ENCODE measurements around the gene ZNF341. TPM values are rescaled to one million over a fixed set of nuclear protein-coding genes. Genes with fewer than 3 reads are reported as not detected.

ZNF341 gene
- total and polyA plus RNA-seq, 2 experiments from 2014 or later: 4.3 to 6.1 TPM

DNA sequence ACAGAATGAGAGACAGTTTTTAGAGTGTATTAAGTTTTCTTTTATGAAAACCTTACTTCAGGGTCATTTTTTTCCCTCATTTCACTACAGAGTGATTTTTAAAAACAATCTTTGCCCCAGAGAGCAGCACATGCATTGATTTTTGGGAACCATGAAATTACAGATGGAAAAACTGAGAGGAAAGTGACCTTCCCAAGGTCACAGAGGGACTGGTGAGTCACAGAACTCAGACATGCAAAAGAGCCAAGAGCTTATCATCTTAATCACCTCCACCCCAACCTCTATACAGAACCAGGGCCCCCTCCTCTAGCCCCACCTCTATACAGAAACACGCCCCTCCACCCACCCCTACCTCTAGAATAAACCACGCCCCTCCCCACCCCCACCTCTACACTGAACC is 22.4 kb upstream of the ZNF341 start (continued):
- TF ChIP-seq, protein P1, sequence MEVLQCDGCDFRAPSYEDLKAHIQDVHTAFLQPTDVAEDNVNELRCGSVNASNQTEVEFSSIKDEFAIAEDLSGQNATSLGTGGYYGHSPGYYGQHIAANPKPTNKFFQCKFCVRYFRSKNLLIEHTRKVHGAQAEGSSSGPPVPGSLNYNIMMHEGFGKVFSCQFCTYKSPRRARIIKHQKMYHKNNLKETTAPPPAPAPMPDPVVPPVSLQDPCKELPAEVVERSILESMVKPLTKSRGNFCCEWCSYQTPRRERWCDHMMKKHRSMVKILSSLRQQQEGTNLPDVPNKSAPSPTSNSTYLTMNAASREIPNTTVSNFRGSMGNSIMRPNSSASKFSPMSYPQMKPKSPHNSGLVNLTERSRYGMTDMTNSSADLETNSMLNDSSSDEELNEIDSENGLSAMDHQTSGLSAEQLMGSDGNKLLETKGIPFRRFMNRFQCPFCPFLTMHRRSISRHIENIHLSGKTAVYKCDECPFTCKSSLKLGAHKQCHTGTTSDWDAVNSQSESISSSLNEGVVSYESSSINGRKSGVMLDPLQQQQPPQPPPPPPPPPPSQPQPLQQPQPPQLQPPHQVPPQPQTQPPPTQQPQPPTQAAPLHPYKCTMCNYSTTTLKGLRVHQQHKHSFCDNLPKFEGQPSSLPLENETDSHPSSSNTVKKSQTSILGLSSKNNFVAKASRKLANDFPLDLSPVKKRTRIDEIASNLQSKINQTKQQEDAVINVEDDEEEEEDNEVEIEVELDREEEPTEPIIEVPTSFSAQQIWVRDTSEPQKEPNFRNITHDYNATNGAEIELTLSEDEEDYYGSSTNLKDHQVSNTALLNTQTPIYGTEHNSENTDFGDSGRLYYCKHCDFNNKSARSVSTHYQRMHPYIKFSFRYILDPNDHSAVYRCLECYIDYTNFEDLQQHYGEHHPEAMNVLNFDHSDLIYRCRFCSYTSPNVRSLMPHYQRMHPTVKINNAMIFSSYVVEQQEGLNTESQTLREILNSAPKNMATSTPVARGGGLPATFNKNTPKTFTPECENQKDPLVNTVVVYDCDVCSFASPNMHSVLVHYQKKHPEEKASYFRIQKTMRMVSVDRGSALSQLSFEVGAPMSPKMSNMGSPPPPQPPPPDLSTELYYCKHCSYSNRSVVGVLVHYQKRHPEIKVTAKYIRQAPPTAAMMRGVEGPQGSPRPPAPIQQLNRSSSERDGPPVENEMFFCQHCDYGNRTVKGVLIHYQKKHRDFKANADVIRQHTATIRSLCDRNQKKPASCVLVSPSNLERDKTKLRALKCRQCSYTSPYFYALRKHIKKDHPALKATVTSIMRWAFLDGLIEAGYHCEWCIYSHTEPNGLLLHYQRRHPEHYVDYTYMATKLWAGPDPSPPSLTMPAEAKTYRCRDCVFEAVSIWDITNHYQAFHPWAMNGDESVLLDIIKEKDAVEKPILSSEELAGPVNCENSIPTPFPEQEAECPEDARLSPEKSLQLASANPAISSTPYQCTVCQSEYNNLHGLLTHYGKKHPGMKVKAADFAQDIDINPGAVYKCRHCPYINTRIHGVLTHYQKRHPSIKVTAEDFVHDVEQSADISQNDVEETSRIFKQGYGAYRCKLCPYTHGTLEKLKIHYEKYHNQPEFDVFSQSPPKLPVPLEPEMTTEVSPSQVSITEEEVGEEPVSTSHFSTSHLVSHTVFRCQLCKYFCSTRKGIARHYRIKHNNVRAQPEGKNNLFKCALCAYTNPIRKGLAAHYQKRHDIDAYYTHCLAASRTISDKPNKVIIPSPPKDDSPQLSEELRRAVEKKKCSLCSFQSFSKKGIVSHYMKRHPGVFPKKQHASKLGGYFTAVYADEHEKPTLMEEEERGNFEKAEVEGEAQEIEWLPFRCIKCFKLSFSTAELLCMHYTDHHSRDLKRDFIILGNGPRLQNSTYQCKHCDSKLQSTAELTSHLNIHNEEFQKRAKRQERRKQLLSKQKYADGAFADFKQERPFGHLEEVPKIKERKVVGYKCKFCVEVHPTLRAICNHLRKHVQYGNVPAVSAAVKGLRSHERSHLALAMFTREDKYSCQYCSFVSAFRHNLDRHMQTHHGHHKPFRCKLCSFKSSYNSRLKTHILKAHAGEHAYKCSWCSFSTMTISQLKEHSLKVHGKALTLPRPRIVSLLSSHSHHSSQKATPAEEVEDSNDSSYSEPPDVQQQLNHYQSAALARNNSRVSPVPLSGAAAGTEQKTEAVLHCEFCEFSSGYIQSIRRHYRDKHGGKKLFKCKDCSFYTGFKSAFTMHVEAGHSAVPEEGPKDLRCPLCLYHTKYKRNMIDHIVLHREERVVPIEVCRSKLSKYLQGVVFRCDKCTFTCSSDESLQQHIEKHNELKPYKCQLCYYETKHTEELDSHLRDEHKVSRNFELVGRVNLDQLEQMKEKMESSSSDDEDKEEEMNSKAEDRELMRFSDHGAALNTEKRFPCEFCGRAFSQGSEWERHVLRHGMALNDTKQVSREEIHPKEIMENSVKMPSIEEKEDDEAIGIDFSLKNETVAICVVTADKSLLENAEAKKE (CRISPR knock-in tag; IDR thresholded peaks at IDR 0.05): no peak
- TF ChIP-seq EZH2phosphoT487 (IDR thresholded peaks at IDR 0.05; ENCODE audit: unreplicated experiment) (no peak), NANOG (IDR thresholded peaks at IDR 0.05; ENCODE audit: borderline replicate concordance) (no peak), CREB1 (CRISPR knock-in tag; IDR thresholded peaks at IDR 0.05; ENCODE audit: low read depth) (no peak), ZNF114 (CRISPR knock-in tag; IDR thresholded peaks at IDR 0.05) (no peak), STAT1 (IDR thresholded peaks at IDR 0.05; ENCODE audit: unreplicated experiment) (no peak), EZH2 (IDR thresholded peaks at IDR 0.05; ENCODE audit: low read depth, unreplicated experiment) (no peak), POLR2AphosphoS5 (IDR thresholded peaks at IDR 0.05; ENCODE audit: low read depth) (no peak)
- TF ChIP-seq, protein P2, sequence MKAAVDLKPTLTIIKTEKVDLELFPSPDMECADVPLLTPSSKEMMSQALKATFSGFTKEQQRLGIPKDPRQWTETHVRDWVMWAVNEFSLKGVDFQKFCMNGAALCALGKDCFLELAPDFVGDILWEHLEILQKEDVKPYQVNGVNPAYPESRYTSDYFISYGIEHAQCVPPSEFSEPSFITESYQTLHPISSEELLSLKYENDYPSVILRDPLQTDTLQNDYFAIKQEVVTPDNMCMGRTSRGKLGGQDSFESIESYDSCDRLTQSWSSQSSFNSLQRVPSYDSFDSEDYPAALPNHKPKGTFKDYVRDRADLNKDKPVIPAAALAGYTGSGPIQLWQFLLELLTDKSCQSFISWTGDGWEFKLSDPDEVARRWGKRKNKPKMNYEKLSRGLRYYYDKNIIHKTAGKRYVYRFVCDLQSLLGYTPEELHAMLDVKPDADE (IDR thresholded peaks at IDR 0.05): no peak

Data from GM23338 (cell line).